PC-3 (cell line): ENCODE data around the gene ZNF740. TPM values are rescaled to one million over a fixed set of nuclear protein-coding genes. Genes with fewer than 3 reads are reported as not detected.

Source experiments
- ATAC-seq: fragments of 200-7000 bp; cut with Tn5 transposase; 2 replicates; pipeline ENCODE4 v1.9.1; 2020; ENCODE audit warnings: mild to moderate bottlenecking, moderate library complexity
- BruUV-seq: library from RNA; stranded (reverse); fragments of 400-500 nt; replicated peaks from 2 replicates; lab custom pipeline; 2021; lab: Mats Ljungman, UMichigan
- CTCF ChIA-PET: fragments of 300-600 bp; sonication (Branson Sonifier 250); formaldehyde crosslinking; loops from one replicate; lab custom pipeline; 2022; ENCODE audit warnings: antibody characterized with exemption; lab: Charles Lee
- POLR2A ChIA-PET: fragments of 300-600 bp; sonication (Branson Sonifier 250); formaldehyde crosslinking; loops from one replicate; lab custom pipeline; 2022; ENCODE audit warnings: antibody characterized with exemption; ENCODE audit not compliant: unreplicated experiment; lab: Charles Lee
- DNase-seq: peaks from one replicate; pipeline ENCODE4 v3.0.0-alpha.2; 2015
- H2AFZ ChIP-seq: fragments of 300-600 bp; sonication (generic); 2 replicates; pipeline ENCODE4 v1.6.0; 2016; ENCODE audit warnings: antibody characterized with exemption, low read length
- H3F3A ChIP-seq: fragments of 300-600 bp; sonication (generic); one replicate; pipeline ENCODE4 v1.6.0; 2017; ENCODE audit warnings: antibody characterized with exemption, low read length, control low read depth, mild to moderate bottlenecking; ENCODE audit not compliant: unreplicated experiment
- H3K27ac ChIP-seq: fragments of 300-600 bp; sonication (generic); 2 replicates; pipeline ENCODE4 v1.5.1; 2016; ENCODE audit warnings: mild to moderate bottlenecking, low read length
- H3K27me3 ChIP-seq: fragments of 300-600 bp; sonication (generic); 2 replicates; pipeline ENCODE4 v1.6.1; 2016; ENCODE audit warnings: low read length, mixed read lengths
- H3K36me3 ChIP-seq: fragments of 300-600 bp; sonication (generic); 2 replicates; pipeline ENCODE4 v1.6.1; 2016; ENCODE audit warnings: low read depth, mixed run types, low read length, mixed read lengths
- H3K4me1 ChIP-seq: fragments of 300-600 bp; sonication (generic); 2 replicates; pipeline ENCODE4 v1.5.1; 2016; ENCODE audit warnings: low read length; ENCODE audit not compliant: insufficient read depth
- H3K4me2 ChIP-seq: fragments of 300-600 bp; sonication (generic); 2 replicates; pipeline ENCODE4 v1.6.0; 2016; ENCODE audit warnings: low read length
- H3K4me3 ChIP-seq: fragments of 300-600 bp; sonication (generic); 2 replicates; pipeline ENCODE4 v1.5.1; 2016; ENCODE audit warnings: mild to moderate bottlenecking, low read length, mixed read lengths
- H3K79me2 ChIP-seq: fragments of 300-600 bp; sonication (generic); 2 replicates; pipeline ENCODE4 v1.6.1; 2017; ENCODE audit warnings: low read length, mixed read lengths
- H3K9ac ChIP-seq: fragments of 300-600 bp; sonication (generic); 2 replicates; pipeline ENCODE4 v1.6.0; 2016; ENCODE audit warnings: mild to moderate bottlenecking, low read length
- H3K9me2 ChIP-seq: fragments of 300-600 bp; sonication (generic); replicated peaks from 2 replicates; pipeline ENCODE4 v1.6.1; 2016; ENCODE audit warnings: mixed run types, low read length, mixed read lengths
- H3K9me3 ChIP-seq: fragments of 300-600 bp; sonication (generic); 2 replicates; pipeline ENCODE4 v1.6.1; 2016; ENCODE audit warnings: low read length, mixed read lengths
- H4K20me1 ChIP-seq: fragments of 300-600 bp; sonication (generic); 2 replicates; pipeline ENCODE4 v1.6.1; 2016; ENCODE audit warnings: low read length, mixed read lengths
- EZH2 ChIP-seq: fragments of 300-600 bp; sonication (generic); IDR thresholded peaks from one replicate; pipeline ENCODE4 v1.6.1; 2017; ENCODE audit warnings: antibody characterized with exemption, mild to moderate bottlenecking, low read length; ENCODE audit not compliant: unreplicated experiment
- EZH2phosphoT487 ChIP-seq: fragments of 300-600 bp; sonication (generic); IDR thresholded peaks from 2 replicates; pipeline ENCODE4 v1.6.1; 2018; ENCODE audit warnings: mild to moderate bottlenecking, antibody characterized with exemption, low read length, borderline replicate concordance
- intact Hi-C: fragments of 100-400 bp; cut with micrococcal nuclease; formaldehyde crosslinking; loops from 2 replicates; pipeline ENCODE4 v1.9.0; 2023
- total RNA-seq: library from RNA; depleted of rRNA; stranded (reverse); fragments of >200 nt; gene quantifications from 2 replicates; pipeline ENCODE4 v1.2.3, GENCODE V29; 2014
- TF ChIP-seq, protein P1 (sequence below): fragments of 300-600 bp; sonication (generic); conservative IDR thresholded peaks from 2 replicates; pipeline ENCODE4 v1.5.1; 2017; ENCODE audit warnings: antibody characterized with exemption, low read depth, mild to moderate bottlenecking, low read length

ZNF740 gene
- total RNA-seq, 1 experiment from 2014 or later: 12.3 TPM

- no peaks in the 10 kb centered on the region for H3K9me3 ChIP-seq
- H3K79me2 ChIP-seq: no peaks in the 10 kb centered on the region
- H3K4me2 ChIP-seq: no peak overlapping the region
- CTCF ChIA-PET: interaction anchor here (0.6 kb wide), 1 partner anchor 20 kb away, joined by 3 read pairs; no protein-coding TSS in a partner anchor
- H3K9ac ChIP-seq: no peak overlapping the region
- TF ChIP-seq EZH2 (no peak), EZH2phosphoT487 (no peak)
- TF ChIP-seq, protein P1, sequence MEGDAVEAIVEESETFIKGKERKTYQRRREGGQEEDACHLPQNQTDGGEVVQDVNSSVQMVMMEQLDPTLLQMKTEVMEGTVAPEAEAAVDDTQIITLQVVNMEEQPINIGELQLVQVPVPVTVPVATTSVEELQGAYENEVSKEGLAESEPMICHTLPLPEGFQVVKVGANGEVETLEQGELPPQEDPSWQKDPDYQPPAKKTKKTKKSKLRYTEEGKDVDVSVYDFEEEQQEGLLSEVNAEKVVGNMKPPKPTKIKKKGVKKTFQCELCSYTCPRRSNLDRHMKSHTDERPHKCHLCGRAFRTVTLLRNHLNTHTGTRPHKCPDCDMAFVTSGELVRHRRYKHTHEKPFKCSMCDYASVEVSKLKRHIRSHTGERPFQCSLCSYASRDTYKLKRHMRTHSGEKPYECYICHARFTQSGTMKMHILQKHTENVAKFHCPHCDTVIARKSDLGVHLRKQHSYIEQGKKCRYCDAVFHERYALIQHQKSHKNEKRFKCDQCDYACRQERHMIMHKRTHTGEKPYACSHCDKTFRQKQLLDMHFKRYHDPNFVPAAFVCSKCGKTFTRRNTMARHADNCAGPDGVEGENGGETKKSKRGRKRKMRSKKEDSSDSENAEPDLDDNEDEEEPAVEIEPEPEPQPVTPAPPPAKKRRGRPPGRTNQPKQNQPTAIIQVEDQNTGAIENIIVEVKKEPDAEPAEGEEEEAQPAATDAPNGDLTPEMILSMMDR: no peak
- DNase-seq (no peak), ATAC-seq (no peak)
- no peak overlapping the region for H3K4me3 ChIP-seq
- no peaks in the 10 kb centered on the region for H3K27me3 ChIP-seq
- POLR2A ChIA-PET: no interaction called here
- no peaks in the 10 kb centered on the region for H3K36me3 ChIP-seq
- intact Hi-C loops: no loop called here
- no peaks in the 10 kb centered on the region for H4K20me1 ChIP-seq
- no peaks in the 10 kb centered on the region for H3K9me2 ChIP-seq
- H3F3A ChIP-seq: no peaks in the 10 kb centered on the region
- no TSS peak for BruUV-seq
- H3K27ac ChIP-seq: no peak overlapping the region
- no peak overlapping the region for H2AFZ ChIP-seq
- peaks cover 10% of the 10 kb centered on the region for H3K4me1 ChIP-seq
Observed at GRCh38 chr12:53200107-53200457, 19.6 kb downstream of the ZNF740 start.

- CTCF ChIA-PET: interaction anchor here (0.6 kb wide), 1 partner anchor 20 kb away, joined by 3 read pairs; no protein-coding TSS in a partner anchor
- POLR2A ChIA-PET: no interaction called here
Observed at GRCh38 chr12:53200458-53201176, 20.1 kb downstream of the ZNF740 start.

More at GRCh38 chr12:53200458-53201176, 20.1 kb downstream of the ZNF740 start:
- no peaks in the 10 kb centered on the region for H3K27me3 ChIP-seq
- H3K79me2 ChIP-seq: no peaks in the 10 kb centered on the region
- no peaks in the 10 kb centered on the region for H3K36me3 ChIP-seq
- no peaks in the 10 kb centered on the region for H3K9me3 ChIP-seq
- H3F3A ChIP-seq: no peaks in the 10 kb centered on the region
- H2AFZ ChIP-seq: no peak overlapping the region
- H3K27ac ChIP-seq: no peak overlapping the region
- ATAC-seq: no peak
- TF ChIP-seq EZH2phosphoT487 (no peak), EZH2 (no peak)
- TF ChIP-seq, protein P1: no peak
- H3K9me2 ChIP-seq: no peaks in the 10 kb centered on the region
- no TSS peak for BruUV-seq
- no peak for DNase-seq
- intact Hi-C loops: no loop called here
- no peaks in the 10 kb centered on the region for H4K20me1 ChIP-seq
- H3K9ac ChIP-seq: no peak overlapping the region
- peaks cover 12% of the 10 kb centered on the region for H3K4me1 ChIP-seq
- no peak overlapping the region for H3K4me3 ChIP-seq
- no peak overlapping the region for H3K4me2 ChIP-seq
